HG02678 (cell line): ENCODE measurements around the gene DGKA.
"Not testable (repeated sequence)": the region's sequence is repeated elsewhere in the genome, so short reads cannot be mapped to it uniquely, and the experiment has no call there.

Source experiments
- ATAC-seq: cut with Tn5 transposase; IDR thresholded peaks from one replicate; pipeline ENCODE4 v1.9.1; 2021; ENCODE audit warnings: mild to moderate bottlenecking, moderate library complexity; ENCODE audit not compliant: unreplicated experiment

DGKA gene

DNA sequence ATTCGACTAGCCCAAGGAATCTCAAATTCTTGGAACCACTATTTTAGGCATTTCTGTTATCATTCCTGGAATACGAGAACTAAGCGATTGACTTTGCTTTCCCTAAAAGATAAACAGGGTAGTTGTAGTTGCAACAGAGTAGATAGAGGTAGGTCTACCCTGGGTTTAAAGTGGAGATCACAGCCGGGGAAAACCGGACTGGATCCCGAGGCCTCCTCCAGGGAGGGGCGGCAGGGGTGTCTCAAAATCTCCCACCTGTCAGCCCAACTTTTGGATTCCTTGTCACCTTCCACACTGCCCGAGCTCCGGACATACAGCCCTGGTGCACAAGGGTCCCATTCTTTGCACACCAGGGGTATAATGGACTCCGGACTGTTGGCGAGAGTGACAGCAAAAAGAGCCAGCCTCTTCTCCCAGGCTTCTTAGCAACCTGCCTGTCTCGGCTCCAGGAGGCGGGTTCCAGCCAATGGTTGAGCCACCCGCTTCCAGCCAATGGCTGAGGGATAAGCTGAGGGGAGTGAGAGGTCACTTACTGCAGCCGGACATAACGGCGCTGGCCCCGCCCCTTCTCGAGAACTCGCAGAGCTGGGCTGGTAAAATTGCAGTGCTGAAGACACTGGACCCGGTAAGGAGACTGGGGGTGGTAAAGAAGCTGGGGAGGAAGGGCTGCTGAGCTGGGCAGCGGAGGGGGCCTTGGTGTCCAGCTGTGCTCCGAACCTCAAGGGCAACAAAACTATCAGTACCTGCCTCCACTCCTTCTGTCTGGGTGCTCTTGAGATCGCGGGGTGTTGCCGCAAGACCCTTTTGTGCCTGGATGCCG is 66.0 kb downstream of the DGKA start, which contains the start of gene SUOX:
Gene SUOX, plus strand, starts transcription at position 562 of the 820 bp plus-strand sequence. CDS start 4,946 bp downstream, outside the sequence.
- ATAC-seq: peak; percentile 100

- ATAC-seq: peak; percentile 1
These were observed 66.5 kb downstream of the DGKA start for GRCh38 chr12:55997535-55997859.

DNA sequence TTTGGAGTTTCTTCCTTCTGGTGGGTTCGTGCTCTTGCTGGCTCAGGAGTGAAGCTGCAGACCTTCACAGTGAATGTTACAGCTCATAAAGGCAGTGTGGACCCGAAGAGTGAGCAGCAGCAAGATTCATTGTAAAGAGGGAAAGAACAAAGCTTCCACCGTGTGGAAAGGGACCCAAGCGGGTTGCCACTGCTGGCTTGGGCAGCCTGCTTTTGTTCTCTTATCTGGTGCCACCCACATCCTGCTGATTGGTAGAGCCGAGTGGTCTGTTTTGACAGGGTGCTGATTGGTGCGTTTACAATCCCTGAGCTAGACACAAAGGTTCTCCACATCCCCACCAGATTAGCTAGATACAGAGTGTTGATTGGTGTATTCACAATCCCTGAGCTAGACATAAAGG is 68.6 kb downstream of the DGKA start:
- ATAC-seq: not testable (repeated sequence)

GRCh38 chr12:55999999-56000540 is 69.1 kb downstream of the DGKA start:
- ATAC-seq: not testable (repeated sequence)

DNA sequence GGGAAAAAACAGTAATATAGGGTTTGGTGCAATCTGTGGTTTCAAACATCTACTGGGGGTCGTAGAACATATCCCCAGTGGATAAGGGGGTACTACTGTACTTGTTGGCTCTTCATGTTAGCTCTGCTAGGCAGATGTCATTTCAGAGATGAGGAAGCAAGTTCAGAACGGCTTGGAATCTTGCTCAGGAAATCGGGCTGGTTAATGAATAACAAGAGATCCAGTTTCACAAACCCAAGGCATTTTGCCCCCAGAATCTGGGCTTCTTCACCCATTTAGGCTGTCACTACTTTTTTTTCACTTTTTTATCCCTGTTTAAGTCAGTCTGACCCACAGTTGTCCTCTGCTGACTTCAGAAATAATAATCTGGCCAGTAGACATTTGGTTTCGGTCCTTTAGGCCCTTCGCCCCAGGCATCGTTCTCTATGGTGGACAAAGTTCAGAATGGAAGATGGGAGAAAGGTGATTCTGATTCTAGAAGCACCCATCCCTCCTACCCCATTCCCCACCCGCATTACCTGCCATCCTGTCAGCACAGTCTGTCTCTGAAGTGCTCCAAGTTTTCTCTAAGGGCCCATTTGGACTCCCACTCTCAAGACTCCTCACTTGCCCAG is 70.6 kb downstream of the DGKA start:
- no peak for ATAC-seq

DNA sequence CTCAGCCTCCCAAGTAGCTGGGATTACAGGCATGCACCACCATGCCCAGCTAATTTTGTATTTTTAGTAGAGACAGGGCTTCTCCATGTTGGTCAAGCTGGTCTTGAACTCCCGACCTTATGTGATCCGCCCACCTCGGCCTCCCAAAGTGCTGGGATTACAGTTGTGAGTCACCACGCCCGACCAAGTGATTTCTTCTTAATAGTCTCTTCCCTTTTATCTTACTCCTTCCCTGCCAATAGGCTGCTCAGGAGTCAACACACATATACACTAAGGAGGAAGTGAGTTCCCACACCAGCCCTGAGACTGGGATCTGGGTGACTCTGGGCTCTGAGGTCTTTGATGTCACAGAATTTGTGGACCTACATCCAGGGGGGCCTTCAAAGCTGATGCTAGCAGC is 72.4 kb downstream of the DGKA start:
- not testable (repeated sequence) for ATAC-seq
